RWPE2 (cell line): ENCODE data around the gene IL1RN.

ENCODE experiments used
- ATAC-seq: fragments of 200-7000 bp; cut with Tn5 transposase; 3 replicates; pipeline ENCODE4 v1.9.1; 2021; ENCODE audit warnings: low read depth
- DNase-seq: peaks from one replicate; pipeline ENCODE4 v3.0.0-alpha.2; 2020; ENCODE audit warnings: low spot score
- H3K27ac ChIP-seq: fragments of 450-650 bp; 2 replicates; pipeline ENCODE4 v1.5.1; 2017; ENCODE audit warnings: mild to moderate bottlenecking; ENCODE audit not compliant: poor library complexity, severe bottlenecking
- H3K27me3 ChIP-seq: fragments of 250-450 bp; sonication (Bioruptor Pico); 2 replicates; pipeline ENCODE4 v1.5.1; 2021; ENCODE audit warnings: mild to moderate bottlenecking, moderate library complexity; ENCODE audit not compliant: insufficient read depth, poor library complexity, severe bottlenecking
- H3K36me3 ChIP-seq: fragments of 250-450 bp; sonication (Bioruptor Pico); 2 replicates; pipeline ENCODE4 v1.5.1; 2020; ENCODE audit warnings: low read depth, mild to moderate bottlenecking, moderate library complexity
- H3K4me1 ChIP-seq: fragments of 250-450 bp; sonication (Bioruptor Pico); 2 replicates; pipeline ENCODE4 v1.5.1; 2021; ENCODE audit warnings: mild to moderate bottlenecking, moderate library complexity; ENCODE audit not compliant: insufficient read depth, poor library complexity, severe bottlenecking
- H3K4me3 ChIP-seq: fragments of 250-450 bp; sonication (Bioruptor Pico); 2 replicates; pipeline ENCODE4 v1.5.1; 2021; ENCODE audit warnings: mild to moderate bottlenecking, moderate library complexity; ENCODE audit not compliant: severe bottlenecking
- H3K9me3 ChIP-seq: fragments of 250-450 bp; sonication (Bioruptor Pico); 2 replicates; pipeline ENCODE4 v1.5.1; 2021; ENCODE audit warnings: mild to moderate bottlenecking, moderate library complexity; ENCODE audit not compliant: severe bottlenecking
- TF ChIP-seq, protein P1 (sequence below): fragments of 450-650 bp; IDR thresholded peaks from one replicate; pipeline ENCODE4 v1.5.1; 2017; ENCODE audit warnings: mild to moderate bottlenecking, moderate library complexity; ENCODE audit not compliant: poor library complexity, severe bottlenecking

The IL1RN gene

DNA sequence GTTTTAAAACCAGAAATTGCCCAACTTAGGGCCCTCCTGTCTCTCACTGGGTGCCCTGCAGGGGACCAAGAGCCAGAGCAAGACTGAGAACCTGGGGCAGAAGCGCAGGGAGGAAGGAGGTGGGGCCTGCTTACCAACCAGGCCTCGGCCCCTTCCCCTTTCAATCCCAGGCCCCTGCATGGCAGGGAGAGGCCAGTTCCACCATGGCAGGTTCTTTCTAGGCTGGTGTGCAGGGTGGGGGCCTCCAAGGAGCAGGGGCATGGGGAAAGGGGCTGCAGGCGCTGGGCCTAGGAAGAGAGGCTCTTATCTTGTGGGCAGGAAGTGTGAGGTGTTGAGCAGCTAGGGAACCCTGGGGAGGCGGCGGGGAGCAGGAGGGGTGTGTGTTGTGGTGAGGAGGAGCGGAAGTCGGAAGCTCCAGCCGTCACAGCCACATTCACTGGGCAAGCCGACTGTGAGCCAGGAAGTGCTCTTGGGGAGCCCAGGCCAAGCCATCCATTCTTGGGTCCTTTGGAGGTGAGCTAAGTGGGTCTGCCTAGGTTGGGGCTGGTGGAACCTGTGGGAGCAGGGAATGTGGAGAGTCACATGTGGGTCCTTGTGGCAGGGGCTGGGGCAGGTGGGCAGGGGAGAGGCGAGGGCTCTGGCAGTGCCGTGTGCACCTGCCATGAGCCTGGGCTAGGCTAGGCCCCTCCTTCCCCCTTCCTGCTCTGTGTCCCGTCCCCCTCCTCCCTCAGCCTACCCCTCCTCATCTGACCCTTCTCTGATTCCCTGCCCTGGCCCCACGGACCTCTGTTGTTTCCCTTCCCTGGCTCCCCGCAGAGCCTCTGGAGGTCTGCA, 46.4 kb downstream of the IL1RN start, which contains the start of gene PSD4:
PSD4 (plus strand) TSS at position 430 of the 834 bp plus-strand sequence. CDS start 8,486 bp downstream, outside the sequence.
- Histone ChIP-seq H3K9me3 (no peaks in the 10 kb centered on the region), H3K36me3 (no peaks in the 10 kb centered on the region), H3K4me3 (no peak within 1 kb of the TSS), H3K4me1 (no peaks in the 10 kb centered on the region), H3K27ac (no peak within 1 kb of the TSS), H3K27me3 (no peaks in the 10 kb centered on the region)
- DNase-seq (no peak), ATAC-seq (no peak)
- TF ChIP-seq, protein P1, sequence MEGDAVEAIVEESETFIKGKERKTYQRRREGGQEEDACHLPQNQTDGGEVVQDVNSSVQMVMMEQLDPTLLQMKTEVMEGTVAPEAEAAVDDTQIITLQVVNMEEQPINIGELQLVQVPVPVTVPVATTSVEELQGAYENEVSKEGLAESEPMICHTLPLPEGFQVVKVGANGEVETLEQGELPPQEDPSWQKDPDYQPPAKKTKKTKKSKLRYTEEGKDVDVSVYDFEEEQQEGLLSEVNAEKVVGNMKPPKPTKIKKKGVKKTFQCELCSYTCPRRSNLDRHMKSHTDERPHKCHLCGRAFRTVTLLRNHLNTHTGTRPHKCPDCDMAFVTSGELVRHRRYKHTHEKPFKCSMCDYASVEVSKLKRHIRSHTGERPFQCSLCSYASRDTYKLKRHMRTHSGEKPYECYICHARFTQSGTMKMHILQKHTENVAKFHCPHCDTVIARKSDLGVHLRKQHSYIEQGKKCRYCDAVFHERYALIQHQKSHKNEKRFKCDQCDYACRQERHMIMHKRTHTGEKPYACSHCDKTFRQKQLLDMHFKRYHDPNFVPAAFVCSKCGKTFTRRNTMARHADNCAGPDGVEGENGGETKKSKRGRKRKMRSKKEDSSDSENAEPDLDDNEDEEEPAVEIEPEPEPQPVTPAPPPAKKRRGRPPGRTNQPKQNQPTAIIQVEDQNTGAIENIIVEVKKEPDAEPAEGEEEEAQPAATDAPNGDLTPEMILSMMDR: no peak

DNA sequence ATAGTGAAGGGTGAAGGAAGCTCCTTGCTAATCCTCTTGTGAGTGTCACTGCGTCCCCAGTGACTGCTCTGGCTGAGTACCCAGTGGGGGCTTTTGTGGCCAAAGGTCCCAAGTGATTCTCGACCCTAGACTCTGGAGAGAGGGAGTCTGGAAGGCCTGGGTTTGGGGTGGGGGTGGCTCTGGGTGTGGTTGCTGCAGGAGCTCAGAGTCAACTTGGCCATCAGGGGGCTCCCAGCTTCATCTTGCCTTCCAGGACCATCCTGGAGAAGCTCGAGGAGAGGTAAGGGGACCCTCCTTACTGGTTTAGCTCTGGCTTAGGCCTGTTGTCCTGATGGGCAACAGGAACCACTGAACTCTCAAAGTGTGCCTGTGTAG, 47.0 kb downstream of the IL1RN start:
- DNase-seq: no peak
- Histone ChIP-seq H3K27me3 (no peaks in the 10 kb centered on the region), H3K4me1 (no peaks in the 10 kb centered on the region), H3K9me3 (no peaks in the 10 kb centered on the region), H3K36me3 (no peaks in the 10 kb centered on the region), H3K4me3 (no peak overlapping the region), H3K27ac (no peak overlapping the region)
- TF ChIP-seq, protein P1: no peak
- no peak for ATAC-seq

DNA sequence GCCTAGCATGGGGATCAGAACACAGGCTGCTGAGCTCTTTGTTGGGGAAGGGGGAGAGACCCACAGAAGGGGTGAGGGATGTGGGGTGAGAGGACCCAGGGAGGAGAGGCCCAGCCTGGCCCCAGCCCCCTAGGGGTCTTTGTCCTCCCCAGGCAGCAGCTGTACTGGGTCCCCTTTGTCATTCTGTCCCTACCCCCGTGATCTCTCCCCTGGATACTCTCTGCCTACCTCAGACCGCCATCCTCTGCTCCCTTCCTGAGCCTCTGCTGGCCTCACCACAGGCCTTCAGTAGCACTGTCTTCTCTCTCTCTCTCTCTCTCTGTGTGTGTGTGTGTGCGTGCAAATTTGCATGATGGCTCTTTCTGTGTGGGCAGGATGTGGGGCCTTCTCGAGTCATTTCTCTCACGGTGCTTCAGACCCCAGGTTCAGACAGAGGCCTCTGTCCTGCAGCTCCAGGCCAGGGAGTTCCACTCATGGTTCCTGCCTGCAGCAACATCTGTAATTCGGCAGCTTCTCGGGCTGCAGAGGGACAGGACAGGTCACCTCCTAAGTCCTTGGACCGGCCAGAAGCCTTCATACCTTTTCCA, 47.7 kb downstream of the IL1RN start:
- ATAC-seq: 0 out of 3 replicates have a peak, but pooled peaks have one; percentile 28
- H3K27ac ChIP-seq: no peak overlapping the region
- no peak for DNase-seq
- TF ChIP-seq, protein P1: no peak
- no peaks in the 10 kb centered on the region for H3K36me3 ChIP-seq
- H3K4me3 ChIP-seq: no peak overlapping the region
- no peaks in the 10 kb centered on the region for H3K27me3 ChIP-seq
- no peaks in the 10 kb centered on the region for H3K4me1 ChIP-seq
- H3K9me3 ChIP-seq: no peaks in the 10 kb centered on the region

DNA sequence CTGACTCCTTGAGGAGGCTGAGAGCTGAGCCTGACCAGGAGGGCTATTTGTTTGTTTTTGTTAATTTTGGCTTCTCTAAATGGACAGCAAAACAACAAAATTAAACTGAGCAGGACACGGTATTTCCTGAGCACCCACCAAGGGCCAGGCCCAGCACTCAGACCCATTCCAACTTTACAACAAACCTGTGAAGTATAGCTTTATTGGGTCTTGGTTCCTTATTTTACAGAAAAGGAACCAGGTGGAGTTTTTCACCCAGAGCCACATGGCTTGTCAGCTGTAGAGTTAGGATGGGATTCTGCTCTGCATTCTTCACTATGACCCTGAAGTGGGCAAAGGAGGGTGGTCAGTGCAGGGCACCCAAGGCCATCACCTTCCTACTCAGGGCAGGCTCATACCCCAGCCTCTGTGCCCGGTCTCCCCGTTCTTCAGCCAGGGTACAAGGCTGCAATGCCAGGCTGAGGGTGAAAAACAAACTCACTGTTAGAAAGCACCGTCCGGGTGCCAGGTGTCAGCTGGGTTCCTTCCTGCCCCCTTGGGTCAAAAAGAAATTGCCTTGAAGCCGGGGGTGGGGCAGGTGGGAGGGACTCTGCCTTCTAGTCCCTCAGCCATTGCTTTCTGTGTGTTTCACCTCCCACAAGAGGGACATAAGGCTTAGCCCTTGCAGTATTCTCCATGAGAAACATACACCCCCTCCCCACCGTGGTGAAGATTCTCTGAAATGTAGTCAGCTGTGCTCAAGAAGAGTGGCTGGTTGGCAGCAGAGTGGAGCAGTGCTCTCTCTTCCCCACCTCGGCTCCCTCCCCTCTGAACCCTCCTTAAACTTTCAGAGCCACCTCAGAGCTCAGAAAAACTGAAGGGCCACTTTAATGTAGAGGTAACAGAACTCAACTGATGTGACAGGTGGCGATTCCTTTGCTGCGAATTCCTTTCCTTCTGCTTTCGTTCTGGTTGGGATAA, 48.6 kb downstream of the IL1RN start:
- Histone ChIP-seq H3K36me3 (no peaks in the 10 kb centered on the region), H3K27ac (no peak overlapping the region), H3K9me3 (no peaks in the 10 kb centered on the region), H3K4me3 (no peak overlapping the region), H3K4me1 (no peaks in the 10 kb centered on the region), H3K27me3 (no peaks in the 10 kb centered on the region)
- TF ChIP-seq, protein P1: no peak
- DNase-seq (no peak), ATAC-seq (no peak)
